Measurements from ENCODE around the gene SORCS2.

Gene SORCS2

DNA sequence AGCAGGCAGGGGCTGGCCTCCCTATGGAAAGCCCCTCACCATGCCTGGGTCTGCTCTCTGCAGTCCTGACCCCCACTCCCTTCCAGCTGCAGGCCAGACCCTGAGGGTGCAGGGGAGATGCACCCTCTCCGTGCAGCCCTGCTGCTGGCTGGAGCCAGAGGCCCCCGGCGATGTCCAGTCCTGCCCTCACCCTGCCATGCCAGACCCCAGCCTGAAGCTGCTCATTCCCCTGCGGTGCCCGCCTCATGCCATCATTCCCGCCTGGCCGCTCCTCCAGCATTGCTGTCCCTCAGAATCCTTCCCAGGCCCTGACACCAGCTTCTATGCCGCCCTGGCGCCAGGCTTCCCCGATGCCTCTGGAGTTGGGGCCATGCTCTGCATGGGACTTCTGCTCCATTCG is 72.4 kb downstream of the SORCS2 start:
- DNase-seq: no peak

GRCh38 chr4:7266525-7267292 is 74.4 kb downstream of the SORCS2 start:
- Histone ChIP-seq H3K36me3 (ENCODE audit: control insufficient read depth in 1 of 2, insufficient read depth in 2 of 2, low read depth in 1 of 2, low read length in 2 of 2) (no peaks in the 10 kb centered on the region), H4K8ac (ENCODE audit: low read length) (no peak overlapping the region), H4K91ac (ENCODE audit: low read length) (no peak overlapping the region), H3K79me1 (replicated peaks; ENCODE audit: low read length, poor library complexity, severe bottlenecking) (no peaks in the 10 kb centered on the region), H2BK5ac (ENCODE audit: low read depth, low read length, poor library complexity, severe bottlenecking) (no peak overlapping the region), H3K27me3 (ENCODE audit: control insufficient read depth in 1 of 2, insufficient read depth in 1 of 2, low read length in 2 of 2) (peaks cover 10 to 23% of the 10 kb centered on the region in 2 experiments), H3K4ac (ENCODE audit: low read depth in 1 of 2, low read length in 2 of 2) (no peak overlapping the region), H2BK120ac (ENCODE audit: low read depth, low read length) (no peak overlapping the region), H2AK5ac (ENCODE audit: low read length, severe bottlenecking) (no peak overlapping the region), H3K4me1 (ENCODE audit: control insufficient read depth, insufficient read depth, low read depth, low read length) (peaks cover 15% of the 10 kb centered on the region), H3K9me3 (ENCODE audit: control insufficient read depth, low read length) (peaks cover 8% of the 10 kb centered on the region), H3K14ac (ENCODE audit: low read length in 2 of 2) (no peak overlapping the region), H2BK12ac (ENCODE audit: low read length in 2 of 2) (no peak overlapping the region), H3K9ac (ENCODE audit: low read length) (no peak overlapping the region), H2BK15ac (ENCODE audit: low read depth, poor library complexity, severe bottlenecking) (no peak overlapping the region), H3K18ac (ENCODE audit: low read depth in 1 of 2, low read length in 2 of 2) (no peak overlapping the region), H3K27ac (ENCODE audit: low read length, poor library complexity, severe bottlenecking) (no peak overlapping the region), H2AFZ (ENCODE audit: low read depth, low read length) (no peak overlapping the region), H3K4me3 (ENCODE audit: insufficient read depth in 1 of 2, low read depth in 1 of 2, low read length in 2 of 2) (no peak overlapping the region), H3K4me2 (ENCODE audit: low read length, poor library complexity, severe bottlenecking) (no peak overlapping the region), H3K23ac (ENCODE audit: low read length in 2 of 2) (no peak overlapping the region)
- peak; percentile 72 for DNase-seq
- 68% methylated on average over 15 of the region's 18 CpGs for WGBS

More for the DNA sequence above, 72.4 kb downstream of the SORCS2 start:
- Histone ChIP-seq H3K4ac (ENCODE audit: low read depth in 1 of 2, low read length in 2 of 2) (peak overlapping the region in 1 of 2 experiments; percentile 17), H3K4me1 (ENCODE audit: control insufficient read depth, insufficient read depth, low read depth, low read length) (peaks cover 15% of the 10 kb centered on the region), H3K23ac (ENCODE audit: low read length in 2 of 2) (no peak overlapping the region), H3K27ac (ENCODE audit: low read length, poor library complexity, severe bottlenecking) (no peak overlapping the region), H3K27me3 (ENCODE audit: control insufficient read depth in 1 of 2, insufficient read depth in 1 of 2, low read length in 2 of 2) (peaks cover 12 to 34% of the 10 kb centered on the region in 2 experiments), H4K91ac (ENCODE audit: low read length) (no peak overlapping the region), H2BK5ac (ENCODE audit: low read depth, low read length, poor library complexity, severe bottlenecking) (no peak overlapping the region), H2AFZ (ENCODE audit: low read depth, low read length) (no peak overlapping the region), H3K14ac (ENCODE audit: low read length in 2 of 2) (peak overlapping the region in 1 of 2 experiments; percentile 26), H3K4me2 (ENCODE audit: low read length, poor library complexity, severe bottlenecking) (no peak overlapping the region), H3K4me3 (ENCODE audit: insufficient read depth in 1 of 2, low read depth in 1 of 2, low read length in 2 of 2) (no peak overlapping the region), H2BK12ac (ENCODE audit: low read length in 2 of 2) (no peak overlapping the region), H2BK15ac (ENCODE audit: low read depth, poor library complexity, severe bottlenecking) (no peak overlapping the region), H3K79me1 (replicated peaks; ENCODE audit: low read length, poor library complexity, severe bottlenecking) (peaks cover 2% of the 10 kb centered on the region), H3K9ac (ENCODE audit: low read length) (no peak overlapping the region), H3K18ac (ENCODE audit: low read depth in 1 of 2, low read length in 2 of 2) (no peak overlapping the region), H4K8ac (ENCODE audit: low read length) (no peak overlapping the region), H2AK5ac (ENCODE audit: low read length, severe bottlenecking) (no peak overlapping the region), H3K9me3 (ENCODE audit: control insufficient read depth, low read length) (peaks cover 2% of the 10 kb centered on the region), H2BK120ac (ENCODE audit: low read depth, low read length) (no peak overlapping the region), H3K36me3 (ENCODE audit: control insufficient read depth in 1 of 2, insufficient read depth in 2 of 2, low read depth in 1 of 2, low read length in 2 of 2) (no peaks in the 10 kb centered on the region)
- WGBS: 88% methylated on average over 11 of the region's 11 CpGs

- Histone ChIP-seq H4K91ac (ENCODE audit: low read length) (no peak overlapping the region), H2BK120ac (ENCODE audit: low read depth, low read length) (no peak overlapping the region), H3K4ac (ENCODE audit: low read depth in 1 of 2, low read length in 2 of 2) (no peak overlapping the region), H3K27me3 (ENCODE audit: control insufficient read depth in 1 of 2, insufficient read depth in 1 of 2, low read length in 2 of 2) (peaks cover 18 to 27% of the 10 kb centered on the region in 2 experiments), H2AFZ (ENCODE audit: low read depth, low read length) (no peak overlapping the region), H3K79me1 (replicated peaks; ENCODE audit: low read length, poor library complexity, severe bottlenecking) (peaks cover 3% of the 10 kb centered on the region), H3K27ac (ENCODE audit: low read length, poor library complexity, severe bottlenecking) (no peak overlapping the region), H3K18ac (ENCODE audit: low read depth in 1 of 2, low read length in 2 of 2) (no peak overlapping the region), H4K8ac (ENCODE audit: low read length) (no peak overlapping the region), H2AK5ac (ENCODE audit: low read length, severe bottlenecking) (no peak overlapping the region), H3K9me3 (ENCODE audit: control insufficient read depth, low read length) (peaks cover 8% of the 10 kb centered on the region), H3K9ac (ENCODE audit: low read length) (no peak overlapping the region), H3K36me3 (ENCODE audit: control insufficient read depth in 1 of 2, insufficient read depth in 2 of 2, low read depth in 1 of 2, low read length in 2 of 2) (no peaks in the 10 kb centered on the region), H3K4me1 (ENCODE audit: control insufficient read depth, insufficient read depth, low read depth, low read length) (peaks cover 15% of the 10 kb centered on the region), H3K4me2 (ENCODE audit: low read length, poor library complexity, severe bottlenecking) (no peak overlapping the region), H2BK15ac (ENCODE audit: low read depth, poor library complexity, severe bottlenecking) (no peak overlapping the region), H2BK5ac (ENCODE audit: low read depth, low read length, poor library complexity, severe bottlenecking) (no peak overlapping the region), H3K23ac (ENCODE audit: low read length in 2 of 2) (no peak overlapping the region), H3K4me3 (ENCODE audit: insufficient read depth in 1 of 2, low read depth in 1 of 2, low read length in 2 of 2) (no peak overlapping the region), H3K14ac (ENCODE audit: low read length in 2 of 2) (no peak overlapping the region), H2BK12ac (ENCODE audit: low read length in 2 of 2) (no peak overlapping the region)
- WGBS: 88% methylated on average over 7 of the region's 7 CpGs
- DNase-seq: no peak
Observed at GRCh38 chr4:7267829-7268228, 75.5 kb downstream of the SORCS2 start.

- no peak overlapping the region for H2BK12ac ChIP-seq (ENCODE audit: low read length in 2 of 2)
- no peak overlapping the region for H2BK120ac ChIP-seq (ENCODE audit: low read depth, low read length)
- no peak overlapping the region for H3K4ac ChIP-seq (ENCODE audit: low read depth in 1 of 2, low read length in 2 of 2)
- H2AFZ ChIP-seq (ENCODE audit: low read depth, low read length): no peak overlapping the region
- no peak for DNase-seq
- H2AK5ac ChIP-seq (ENCODE audit: low read length, severe bottlenecking): no peak overlapping the region
- no peak overlapping the region for H4K8ac ChIP-seq (ENCODE audit: low read length)
- no peaks in the 10 kb centered on the region for H3K36me3 ChIP-seq (ENCODE audit: control insufficient read depth in 1 of 2, insufficient read depth in 2 of 2, low read depth in 1 of 2, low read length in 2 of 2)
- peaks cover 13% of the 10 kb centered on the region for H3K4me1 ChIP-seq (ENCODE audit: control insufficient read depth, insufficient read depth, low read depth, low read length)
- no peak overlapping the region for H4K91ac ChIP-seq (ENCODE audit: low read length)
- peaks cover 20 to 29% of the 10 kb centered on the region in 2 experiments for H3K27me3 ChIP-seq (ENCODE audit: control insufficient read depth in 1 of 2, insufficient read depth in 1 of 2, low read length in 2 of 2)
- H3K18ac ChIP-seq (ENCODE audit: low read depth in 1 of 2, low read length in 2 of 2): no peak overlapping the region
- H3K79me1 ChIP-seq (replicated peaks; ENCODE audit: low read length, poor library complexity, severe bottlenecking): peaks cover 3% of the 10 kb centered on the region
- no peak overlapping the region for H2BK5ac ChIP-seq (ENCODE audit: low read depth, low read length, poor library complexity, severe bottlenecking)
- H3K9ac ChIP-seq (ENCODE audit: low read length): no peak overlapping the region
- H3K14ac ChIP-seq (ENCODE audit: low read length in 2 of 2): peak overlapping the region in 1 of 2 experiments; percentile 9
- no peak overlapping the region for H2BK15ac ChIP-seq (ENCODE audit: low read depth, poor library complexity, severe bottlenecking)
- no peak overlapping the region for H3K4me2 ChIP-seq (ENCODE audit: low read length, poor library complexity, severe bottlenecking)
- H3K4me3 ChIP-seq (ENCODE audit: insufficient read depth in 1 of 2, low read depth in 1 of 2, low read length in 2 of 2): no peak overlapping the region
- peaks cover 8% of the 10 kb centered on the region for H3K9me3 ChIP-seq (ENCODE audit: control insufficient read depth, low read length)
- no peak overlapping the region for H3K27ac ChIP-seq (ENCODE audit: low read length, poor library complexity, severe bottlenecking)
- H3K23ac ChIP-seq (ENCODE audit: low read length in 2 of 2): no peak overlapping the region
- 95% methylated on average over 10 of the region's 10 CpGs for WGBS
Observed at GRCh38 chr4:7268941-7269340, 76.6 kb downstream of the SORCS2 start.

Measured in mesenchymal stem cell (in vitro differentiated cells and primary cell).